CD8-positive, alpha-beta memory T cell (primary cell): ENCODE data around the gene ATF5. TPM values are rescaled to one million over a fixed set of nuclear protein-coding genes. Genes with fewer than 3 reads are reported as not detected.

Experiments used
- CTCF ChIA-PET: fragments of 350-600 bp; sonication (Branson Sonifier 250); formaldehyde crosslinking; loops from one replicate; lab custom pipeline; 2021; ENCODE audit warnings: antibody characterized with exemption; lab: Charles Lee
- POLR2A ChIA-PET: fragments of 350-600 bp; sonication (Branson Sonifier 250); formaldehyde crosslinking; loops from one replicate; lab custom pipeline; 2021; ENCODE audit warnings: antibody characterized with exemption; lab: Charles Lee
- DNase-seq, 5 donors: peaks; one replicate each; pipeline versions ENCODE4 v3.0.0 to v3.0.0-alpha.2; 2020 to 2022; ENCODE audit warnings: mixed read lengths in 1 of 5
- H3K27ac ChIP-seq: one replicate; pipeline ENCODE4 v1.7.0; 2013; ENCODE audit warnings: low read depth, mild to moderate bottlenecking, low read length, moderate library complexity
- H3K27me3 ChIP-seq: 2 replicates; pipeline ENCODE4 v1.7.0; 2013; ENCODE audit warnings: low read length, mild to moderate bottlenecking; ENCODE audit not compliant: insufficient read depth, poor library complexity, severe bottlenecking
- H3K36me3 ChIP-seq: 2 replicates; pipeline ENCODE4 v1.7.0; 2013; ENCODE audit warnings: mild to moderate bottlenecking, low read length, moderate library complexity; ENCODE audit not compliant: insufficient read depth
- H3K4me1 ChIP-seq: 2 replicates; pipeline ENCODE4 v1.7.0; 2013; ENCODE audit warnings: mild to moderate bottlenecking, low read length, moderate library complexity; ENCODE audit not compliant: insufficient read depth
- H3K4me3 ChIP-seq: 2 replicates; pipeline ENCODE4 v1.7.0; 2013; ENCODE audit warnings: mild to moderate bottlenecking, low read length
- H3K9me3 ChIP-seq: 2 replicates; pipeline ENCODE4 v1.7.0; 2013; ENCODE audit warnings: mild to moderate bottlenecking, low read length
- H3K27ac Mint-ChIP-seq, 8 donors: one replicate each; pipeline ENCODE4 v1.8.0; 2020 to 2021; ENCODE audit warnings: mixed read lengths in 8 of 8, mild to moderate bottlenecking in 6 of 8, inconsistent platforms in 3 of 8, moderate library complexity in 3 of 8
- H3K27me3 Mint-ChIP-seq, 2 donors: one replicate each; pipeline ENCODE4 v1.8.0; 2020 to 2021; ENCODE audit warnings: mixed read lengths in 2 of 2, mild to moderate bottlenecking in 1 of 2, moderate library complexity in 1 of 2
- H3K36me3 Mint-ChIP-seq, 3 donors: one replicate each; pipeline ENCODE4 v1.8.0; 2020 to 2021; ENCODE audit warnings: mixed read lengths in 3 of 3, inconsistent platforms in 1 of 3, mild to moderate bottlenecking in 1 of 3
- H3K4me1 Mint-ChIP-seq, 3 donors: one replicate each; pipeline ENCODE4 v1.8.0; 2020 to 2021; ENCODE audit warnings: mixed read lengths in 3 of 3, inconsistent platforms in 1 of 3, mild to moderate bottlenecking in 1 of 3
- H3K4me3 Mint-ChIP-seq, 7 donors: one replicate each; pipeline ENCODE4 v1.8.0; 2020 to 2021; ENCODE audit warnings: mixed read lengths in 7 of 7, mild to moderate bottlenecking in 6 of 7, moderate library complexity in 4 of 7, inconsistent platforms in 2 of 7
- H3K9me3 Mint-ChIP-seq, 5 donors: one replicate each; pipeline ENCODE4 v1.8.0; 2020 to 2022; ENCODE audit warnings: mixed read lengths in 5 of 5, mild to moderate bottlenecking in 3 of 5, moderate library complexity in 2 of 5, inconsistent platforms in 1 of 5
- polyA plus RNA-seq: library from polyadenylated mRNA; unstranded; fragments of 300-500 nt; fragmentation: Illumina TruSeq; gene quantifications from one replicate; pipeline ENCODE4 v1.2.3, GENCODE V29; 2021
- total RNA-seq, 2 experiments: library from RNA; stranded (reverse); gene quantifications; one replicate each; pipeline ENCODE4 v1.2.3, GENCODE V29; 2021

Gene ATF5
- total and polyA plus RNA-seq, 3 experiments from 2014 or later: 1.7 to 59.9 (median 57.7) TPM

- Histone ChIP-seq H3K4me3 (no peak overlapping the region), H3K4me1 (no peaks in the 10 kb centered on the region), H3K36me3 (peaks cover 8% of the 10 kb centered on the region), H3K9me3 (no peaks in the 10 kb centered on the region), H3K27ac (no peak overlapping the region), H3K27me3 (no peaks in the 10 kb centered on the region)
- no peak overlapping the region for H3K27ac Mint-ChIP-seq
- H3K4me3 Mint-ChIP-seq: no peak overlapping the region
- ChIA-PET CTCF (no interaction called here), POLR2A (no interaction called here)
- no peaks in the 10 kb centered on the region for H3K4me1 Mint-ChIP-seq
- H3K36me3 Mint-ChIP-seq: peaks cover 0 to 73% (median 5%) of the 10 kb centered on the region in 3 donors
- no peaks in the 10 kb centered on the region for H3K9me3 Mint-ChIP-seq
- DNase-seq: no peak
- H3K27me3 Mint-ChIP-seq: no peaks in the 10 kb centered on the region
Measured at GRCh38 chr19:49977881-49978280, 48.9 kb downstream of the ATF5 start.

- POLR2A ChIA-PET: no interaction called here
- no peak overlapping the region for H3K4me3 ChIP-seq
- Mint-ChIP-seq H3K9me3 (no peaks in the 10 kb centered on the region), H3K36me3 (peaks cover 0 to 73% (median 5%) of the 10 kb centered on the region in 3 donors), H3K27ac (no peak overlapping the region), H3K4me3 (no peak overlapping the region), H3K27me3 (no peaks in the 10 kb centered on the region), H3K4me1 (no peaks in the 10 kb centered on the region)
- H3K27me3 ChIP-seq: no peaks in the 10 kb centered on the region
- no peak for DNase-seq
- CTCF ChIA-PET: no interaction called here
- no peaks in the 10 kb centered on the region for H3K4me1 ChIP-seq
- peaks cover 8% of the 10 kb centered on the region for H3K36me3 ChIP-seq
- no peaks in the 10 kb centered on the region for H3K9me3 ChIP-seq
- no peak overlapping the region for H3K27ac ChIP-seq
Measured at GRCh38 chr19:49978324-49978723, 49.3 kb downstream of the ATF5 start.

GRCh38 chr19:49981603-49982593, 52.9 kb downstream of the ATF5 start:
- Histone ChIP-seq H3K27me3 (no peaks in the 10 kb centered on the region), H3K36me3 (peaks cover 13% of the 10 kb centered on the region), H3K27ac (no peak overlapping the region), H3K4me3 (no peak overlapping the region), H3K4me1 (no peaks in the 10 kb centered on the region), H3K9me3 (no peaks in the 10 kb centered on the region)
- peaks cover 0 to 4% (median 0%) of the 10 kb centered on the region in 3 donors for H3K4me1 Mint-ChIP-seq
- POLR2A ChIA-PET: no interaction called here
- CTCF ChIA-PET: interaction anchor here (2.0 kb wide), 1 partner anchor 44 kb away, joined by 8 read pairs; no protein-coding TSS in a partner anchor
- H3K36me3 Mint-ChIP-seq: peaks cover 0 to 87% (median 11%) of the 10 kb centered on the region in 3 donors
- H3K27ac Mint-ChIP-seq: peak overlapping the region in 2 of 8 donors; percentile 11 to 68
- DNase-seq: no peak
- no peak overlapping the region for H3K4me3 Mint-ChIP-seq
- no peaks in the 10 kb centered on the region for H3K27me3 Mint-ChIP-seq
- H3K9me3 Mint-ChIP-seq: no peaks in the 10 kb centered on the region

Other genes with a start within 250 kb of the ATF5 start
- gene ADM5, start 239.6 kb upstream of the ATF5 start, total RNA-seq: 1 to 10 TPM; 6.9 to 7.2 TPM
- 0.91 TPM for gene ADM5, start 239.6 kb upstream of the ATF5 start, polyA plus RNA-seq
- under 1 TPM; 0.66 to 0.84 TPM for gene CPT1C, start 238.1 kb upstream of the ATF5 start, total RNA-seq
- gene CPT1C, start 238.1 kb upstream of the ATF5 start, polyA plus RNA-seq: not detected
- gene TSKS, start 165.9 kb upstream of the ATF5 start, total RNA-seq: under 1 TPM; 0.42 to 0.79 TPM
- gene TSKS, start 165.9 kb upstream of the ATF5 start, polyA plus RNA-seq: not detected
- gene AP2A1, start 162.2 kb upstream of the ATF5 start, total RNA-seq: 10 to 100 TPM; 82.5 to 87.7 TPM
- gene AP2A1, start 162.2 kb upstream of the ATF5 start, polyA plus RNA-seq: 10.1 TPM
- 10 to 100 TPM; 26.1 to 30.1 TPM for gene FUZ, start 115.9 kb upstream of the ATF5 start, total RNA-seq
- gene FUZ, start 115.9 kb upstream of the ATF5 start, polyA plus RNA-seq: 4.5 TPM
- 10 to 100 TPM; 42.3 to 47.2 TPM for gene MED25, start 110.9 kb upstream of the ATF5 start, total RNA-seq
- gene MED25, start 110.9 kb upstream of the ATF5 start, polyA plus RNA-seq: 23.7 TPM
- 10 to 100 TPM; 91.9 to 93.7 TPM for gene PTOV1, start 78.0 kb upstream of the ATF5 start, total RNA-seq
- gene PTOV1, start 78.0 kb upstream of the ATF5 start, polyA plus RNA-seq: 47.7 TPM
- 10 to 100 TPM; 91.6 to 98.7 TPM for gene PNKP, start 61.6 kb upstream of the ATF5 start, total RNA-seq
- 28.4 TPM for gene PNKP, start 61.6 kb upstream of the ATF5 start, polyA plus RNA-seq
- 10 to 100 TPM; 32.8 to 33.6 TPM for gene AKT1S1, start 51.9 kb upstream of the ATF5 start, total RNA-seq
- 4.7 TPM for gene AKT1S1, start 51.9 kb upstream of the ATF5 start, polyA plus RNA-seq
- 10 to 100 TPM; 31.7 to 33.5 TPM for gene TBC1D17, start 51.5 kb upstream of the ATF5 start, total RNA-seq
- 16.8 TPM for gene TBC1D17, start 51.5 kb upstream of the ATF5 start, polyA plus RNA-seq
- gene IL4I1, start 32.3 kb upstream of the ATF5 start, total RNA-seq: 10 to 100 TPM; 35.6 to 39.1 TPM
- gene IL4I1, start 32.3 kb upstream of the ATF5 start, polyA plus RNA-seq: 13.1 TPM
- gene NUP62, start 299 bp downstream of the ATF5 start, total RNA-seq: 100 to 1,000 TPM; 223 to 231 TPM
- gene NUP62, start 299 bp downstream of the ATF5 start, polyA plus RNA-seq: 73.7 TPM
- gene SIGLEC11, start 32.0 kb downstream of the ATF5 start, total RNA-seq: not detected
- gene SIGLEC11, start 32.0 kb downstream of the ATF5 start, polyA plus RNA-seq: not detected
- gene VRK3, start 96.2 kb downstream of the ATF5 start, total RNA-seq: 10 to 100 TPM; 62.4 to 66.5 TPM
- 92.7 TPM for gene VRK3, start 96.2 kb downstream of the ATF5 start, polyA plus RNA-seq
- gene ZNF473, start 96.8 kb downstream of the ATF5 start, total RNA-seq: 1 to 10 TPM; 8.5 to 9.8 TPM
- gene ZNF473, start 96.8 kb downstream of the ATF5 start, polyA plus RNA-seq: 4.5 TPM
- gene IZUMO2, start 234.1 kb downstream of the ATF5 start, total RNA-seq: not detected
- gene IZUMO2, start 234.1 kb downstream of the ATF5 start, polyA plus RNA-seq: not detected